ENCODE measurements around the gene BRF1. TPM values are rescaled to one million over a fixed set of nuclear protein-coding genes. Genes with fewer than 3 reads are reported as not detected.

Gene BRF1
- total RNA-seq, 1 donor from 2014 or later, result 61.1 TPM

Other genes starting within 250 kb of the BRF1 start
- gene GPR132, start 235.6 kb downstream of the BRF1 start, total RNA-seq, result 0.94 TPM
- gene JAG2, start 132.2 kb downstream of the BRF1 start, total RNA-seq, result 31.7 TPM
- gene NUDT14, start 119.7 kb downstream of the BRF1 start, total RNA-seq, result 18.2 TPM
- gene BTBD6, start 52.5 kb downstream of the BRF1 start, total RNA-seq, result 45.4 TPM
- 75.8 TPM for gene PACS2, start 13.7 kb upstream of the BRF1 start, total RNA-seq
- gene TEX22, start 97.5 kb upstream of the BRF1 start, total RNA-seq, result 0.31 TPM
- 37.0 TPM for gene MTA1, start 118.8 kb upstream of the BRF1 start, total RNA-seq
- gene CRIP2, start 173.8 kb upstream of the BRF1 start, total RNA-seq, result 70.2 TPM
- 0.94 TPM for gene CRIP1, start 185.9 kb upstream of the BRF1 start, total RNA-seq
- gene TEDC1, start 190.2 kb upstream of the BRF1 start, total RNA-seq, result 5.6 TPM
- 23.1 TPM for gene TMEM121, start 225.6 kb upstream of the BRF1 start, total RNA-seq

All from occipital lobe (tissue), 1 donor.